ENCODE results near the gene GPR82. TPM values are rescaled to one million over a fixed set of nuclear protein-coding genes. Genes with fewer than 3 reads are reported as not detected.

GPR82 gene
- total RNA-seq, 1 experiment from 2014 or later, result not detected

- Histone ChIP-seq H3K79me2 (ENCODE audit: insufficient read depth, low read length) (no peaks in the 10 kb centered on the region), H3K36me3 (ENCODE audit: control insufficient read depth in 1 of 2, insufficient read depth in 2 of 2, low read length in 2 of 2) (no peaks in the 10 kb centered on the region), H3K4me3 (replicated peaks in 1 of 2; ENCODE audit: low read depth in 1 of 2, low read length in 2 of 2) (no peak overlapping the region), H2AFZ (ENCODE audit: low read depth, low read length, poor library complexity, severe bottlenecking) (no peak overlapping the region), H3K27me3 (ENCODE audit: insufficient read depth, low read length) (no peaks in the 10 kb centered on the region), H3K4me1 (ENCODE audit: control insufficient read depth in 1 of 2, insufficient read depth in 2 of 2, low read length in 2 of 2) (no peaks in the 10 kb centered on the region), H3K27ac (ENCODE audit: low read depth, low read length) (no peak overlapping the region), H3K9ac (ENCODE audit: low read length) (no peak overlapping the region), H3K9me3 (ENCODE audit: control insufficient read depth in 1 of 2, insufficient read depth in 1 of 2, low read depth in 1 of 2, low read length in 2 of 2) (no peaks in the 10 kb centered on the region), H3K4me2 (ENCODE audit: low read length) (no peak overlapping the region), H4K20me1 (ENCODE audit: insufficient read depth) (no peaks in the 10 kb centered on the region), H3K9me2 (ENCODE audit: insufficient read depth) (no peaks in the 10 kb centered on the region)
- ChIA-PET CTCF (no interaction called here), POLR2A (no interaction called here), RAD21 (ENCODE audit: low non-redundant PET in 1 of 2, low total read pairs in 2 of 2, uncharacterized antibody in 2 of 2, unreplicated experiment in 2 of 2) (no interaction called here)
- DNase-seq (ENCODE audit: low read depth, low spot score), result no peak
- TF ChIP-seq ZBTB33 (IDR thresholded peaks at IDR 0.05; ENCODE audit: extremely low read depth, insufficient replicate concordance, low read length) (no peak), FOSL1 (IDR thresholded peaks at IDR 0.05; ENCODE audit: low read depth) (no peak), CEBPB (IDR thresholded peaks at IDR 0.05; ENCODE audit: low read depth) (no peak), JUND (IDR thresholded peaks at IDR 0.05) (no peak), EZH2 (IDR thresholded peaks at IDR 0.05) (no peak), EGR1 (IDR thresholded peaks at IDR 0.05; ENCODE audit: low read depth) (no peak), CBX3 (IDR thresholded peaks at IDR 0.05; ENCODE audit: low read depth) (no peak), SRF (IDR thresholded peaks at IDR 0.05; ENCODE audit: low read depth) (no peak), ELF1 (IDR thresholded peaks at IDR 0.05; ENCODE audit: borderline replicate concordance, low read depth) (no peak), CTCF (IDR thresholded peaks at IDR 0.05 in 2 of 3, conservative IDR thresholded peaks at IDR 0.05 in 1 of 3; ENCODE audit: borderline replicate concordance in 1 of 3, insufficient read depth in 1 of 3, low read depth in 2 of 3, low read length in 2 of 3) (no peak)
- BruUV-seq (replicated peaks), result no TSS peak
- ATAC-seq, result no peak
- intact Hi-C loops (cut with micrococcal nuclease), result no loop called here
Measured at GRCh38 chrX:41728125-41728524, 4.1 kb downstream of the GPR82 start.
